Forelimb muscle (tissue), 1 donor: ENCODE results near the gene AMER3. TPM values are rescaled to one million over a fixed set of nuclear protein-coding genes. Genes with fewer than 3 reads are reported as not detected.

Source experiments
- DNase-seq: peaks from one replicate; pipeline ENCODE4 v3.0.0-alpha.2; 2013; ENCODE audit warnings: low read depth
- polyA plus RNA-seq: library from polyadenylated mRNA; unstranded; fragments of 120-200 nt; gene quantifications from one replicate; pipeline ENCODE4 v1.2.1, GENCODE V29; 2013; ENCODE audit not compliant: insufficient read length

The AMER3 gene
- polyA plus RNA-seq, 1 donor, result not detected

DNA sequence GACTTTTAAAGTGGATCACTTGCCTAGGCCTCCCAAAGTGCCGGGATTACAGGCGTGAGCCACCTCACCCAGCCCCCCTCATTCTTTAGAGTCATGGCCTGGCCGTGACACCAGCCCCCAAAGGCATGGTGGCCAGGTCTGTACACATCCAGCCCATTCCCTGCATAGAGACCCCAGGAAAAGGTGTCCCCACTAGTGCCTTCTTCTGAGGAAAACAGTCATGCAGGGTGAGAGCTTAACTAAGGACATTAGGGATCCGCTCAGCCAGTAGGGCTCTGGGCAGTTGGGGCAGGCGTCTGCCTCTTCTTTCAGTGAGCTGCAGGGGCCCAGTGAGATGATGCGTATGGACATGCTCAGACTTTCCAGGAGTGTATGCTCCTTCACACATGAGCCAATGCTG, 5.7 kb upstream of the AMER3 start:
- no peak for DNase-seq

DNA sequence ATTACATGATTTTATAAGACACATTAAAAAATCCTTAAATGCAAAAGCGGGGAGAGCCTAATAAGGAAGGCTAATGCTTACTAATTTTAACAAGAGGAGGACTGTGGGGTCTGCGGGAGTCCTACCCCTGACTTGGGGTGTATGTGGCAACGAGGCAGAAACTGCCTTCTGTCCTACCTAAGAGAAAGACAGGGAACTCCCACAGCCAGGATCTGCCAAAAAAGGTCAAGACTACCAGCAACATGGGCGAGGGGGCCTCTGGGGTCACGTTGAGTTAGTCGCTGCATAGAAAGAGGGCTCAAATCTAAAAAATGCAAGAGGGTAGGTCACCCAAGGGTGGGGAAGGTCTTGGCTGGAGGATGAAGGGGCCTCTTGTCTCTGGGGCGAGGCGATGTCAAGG, 529 bp upstream of the AMER3 start:
- no peak for DNase-seq

DNA sequence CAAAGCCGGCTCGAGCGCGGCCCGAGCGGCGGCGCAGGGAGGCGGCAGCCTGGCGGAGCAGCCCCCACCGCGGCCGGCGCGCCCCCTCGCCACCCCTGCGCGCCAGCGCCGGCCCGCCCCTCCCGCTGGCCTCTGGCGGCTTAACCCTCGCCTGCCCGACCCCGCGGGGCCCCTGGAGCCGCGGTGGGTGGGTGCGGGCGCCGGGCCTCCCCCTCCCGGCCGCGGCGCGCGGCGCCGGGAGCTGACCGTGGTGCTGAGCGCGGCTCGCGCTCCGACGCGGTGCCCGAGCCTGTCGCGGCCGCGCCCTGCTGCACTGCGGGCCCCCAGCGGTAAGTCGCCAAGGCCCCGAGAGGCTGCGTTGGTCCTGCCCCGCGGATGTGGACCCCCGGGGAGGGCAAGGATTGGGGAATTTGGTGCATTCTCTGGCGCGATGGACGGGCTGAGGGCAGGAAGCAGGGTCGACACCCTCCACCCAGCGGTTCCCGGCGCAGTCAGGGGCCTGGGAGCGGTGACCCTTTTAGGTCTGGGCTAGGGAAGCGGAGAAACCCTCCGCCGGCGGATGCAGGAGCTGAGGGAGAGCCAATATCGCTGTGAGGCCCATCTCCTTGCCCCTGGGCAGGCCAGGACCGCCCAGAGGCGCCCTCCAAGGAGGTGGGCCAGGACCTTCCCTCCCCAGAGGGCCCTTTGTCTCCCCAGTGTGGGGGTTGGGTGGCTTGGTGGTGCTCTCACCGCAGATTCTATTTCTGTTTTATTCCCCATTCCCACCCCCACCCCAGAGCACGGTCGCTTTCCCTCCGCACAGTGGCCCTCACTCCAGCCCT, 923 bp downstream of the AMER3 start:
- DNase-seq, result peak; percentile 17

DNA sequence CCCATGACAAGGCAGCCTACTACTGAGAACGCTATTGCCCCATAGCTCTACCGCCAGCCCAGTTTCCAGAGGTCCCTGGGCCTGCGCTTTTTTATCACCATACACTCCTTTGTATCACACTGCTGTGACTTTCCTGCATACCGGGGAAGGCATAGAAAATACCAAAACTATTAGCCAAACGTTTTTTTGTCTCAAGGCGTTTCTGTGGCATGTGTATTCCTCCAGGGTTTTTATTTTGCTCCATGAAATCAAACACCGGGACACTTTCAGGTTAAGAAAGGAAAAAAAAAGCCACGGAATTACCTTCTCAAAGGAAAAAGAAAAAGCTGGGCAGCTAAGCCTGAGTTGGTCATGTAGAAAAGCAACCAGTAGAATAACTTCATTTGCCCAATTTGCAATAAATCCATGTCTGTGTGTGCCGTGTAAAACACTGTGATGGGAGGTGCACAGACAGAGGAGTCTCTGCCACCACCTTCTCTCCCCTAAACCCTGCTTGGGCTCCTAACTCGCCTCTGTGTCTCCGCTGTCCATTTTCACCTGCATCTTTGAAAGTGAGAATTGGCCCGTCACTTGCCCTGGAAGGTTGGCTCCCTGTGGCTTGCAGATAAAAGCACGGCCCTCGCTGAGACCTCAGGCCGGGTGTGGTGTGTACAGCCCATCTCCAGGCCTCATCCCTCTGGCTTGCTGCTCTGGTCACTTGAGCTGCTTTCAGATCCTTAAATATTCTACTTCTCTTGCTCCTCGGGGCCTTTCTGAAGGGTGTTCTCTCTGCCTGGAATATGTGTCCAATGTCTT, 1.7 kb downstream of the AMER3 start:
- DNase-seq, result no peak

DNA sequence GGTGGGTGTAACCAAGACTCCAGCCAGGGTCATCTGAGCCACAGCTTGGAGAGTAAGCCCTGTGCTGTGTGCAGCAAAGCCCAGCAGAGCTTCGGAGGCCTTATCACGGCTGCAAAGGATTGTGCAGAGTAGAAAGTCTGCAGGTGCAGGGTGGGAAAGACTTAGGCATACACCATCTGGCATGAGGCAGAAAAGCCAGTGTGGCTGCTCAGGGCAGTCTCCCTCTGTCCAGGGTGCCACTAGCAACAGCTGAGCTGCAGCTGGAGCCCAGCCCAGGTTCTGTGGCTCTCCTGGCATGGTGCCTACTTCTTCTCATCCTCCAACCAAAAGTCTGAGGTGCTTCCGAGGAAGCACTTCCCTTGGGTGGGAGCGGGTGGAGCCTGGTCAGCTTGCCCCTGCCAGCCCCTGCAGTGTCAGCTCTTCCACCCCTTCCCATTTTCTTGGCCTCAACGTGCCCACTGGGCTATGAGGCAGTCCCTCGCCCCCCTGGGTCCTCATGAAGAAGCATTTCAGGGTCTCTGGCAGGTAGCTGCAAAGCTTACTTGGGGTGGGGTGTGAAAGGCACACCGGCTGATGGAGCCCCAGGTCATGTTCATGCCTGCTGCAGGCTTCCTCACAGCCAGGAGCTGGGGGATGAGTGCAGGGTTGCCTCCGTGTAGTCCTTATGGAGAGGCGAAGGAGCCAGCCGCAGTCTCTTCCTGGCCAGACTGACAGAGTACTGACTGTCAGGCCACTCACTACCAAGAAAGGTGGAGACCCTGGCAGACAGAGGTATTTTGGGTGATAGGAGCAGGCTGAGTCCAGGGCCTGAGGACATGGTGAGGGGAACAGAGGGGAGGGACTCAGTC, 4.8 kb downstream of the AMER3 start:
- no peak for DNase-seq

DNA sequence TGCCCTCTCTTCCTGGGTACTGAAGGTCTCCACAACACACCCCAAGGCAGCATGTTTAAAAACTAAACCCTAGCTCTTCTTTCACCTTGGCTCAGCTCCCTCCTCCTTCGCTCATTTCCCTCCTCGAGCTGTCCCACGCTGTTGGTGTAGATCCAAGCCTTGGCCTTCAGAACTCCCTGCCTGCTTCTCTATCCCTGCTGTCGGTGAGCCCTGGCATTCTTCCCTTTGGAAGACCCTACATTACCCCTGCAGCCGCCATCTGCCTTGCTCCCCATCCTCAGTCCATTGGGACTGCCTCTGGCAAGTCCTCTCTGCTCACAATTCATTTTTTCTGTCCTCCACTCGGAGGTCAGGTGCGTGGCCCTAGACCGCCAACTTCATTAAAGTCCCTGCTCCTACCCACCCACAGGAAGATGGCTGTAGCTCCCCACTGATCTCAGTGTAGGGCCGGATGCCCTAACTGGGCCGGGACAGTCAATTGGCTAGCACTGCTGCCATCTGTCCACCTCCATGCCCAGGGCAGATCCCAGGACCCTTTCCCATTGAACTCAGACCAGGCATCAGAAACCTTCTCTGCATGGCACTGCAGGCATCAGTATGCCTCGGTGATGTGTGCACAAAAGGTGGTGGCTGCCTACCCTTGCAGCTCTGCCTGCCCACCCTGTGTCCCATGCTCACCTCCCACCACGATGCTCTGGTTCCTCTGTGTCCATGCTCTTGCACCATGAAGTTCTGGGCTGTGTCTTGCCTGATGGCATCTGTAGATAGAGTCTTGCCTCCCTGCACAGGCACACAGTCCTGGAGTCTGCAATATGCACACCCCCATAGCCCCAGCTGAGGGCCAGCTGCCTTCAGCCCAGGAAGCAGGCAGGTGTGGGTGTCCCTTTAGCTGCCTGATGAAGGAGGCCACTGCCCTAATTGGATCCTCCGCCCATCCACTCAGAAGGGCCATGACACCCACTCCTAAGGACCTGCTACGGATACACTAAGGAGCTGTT, 5.7 kb downstream of the AMER3 start:
- DNase-seq, result no peak

DNA sequence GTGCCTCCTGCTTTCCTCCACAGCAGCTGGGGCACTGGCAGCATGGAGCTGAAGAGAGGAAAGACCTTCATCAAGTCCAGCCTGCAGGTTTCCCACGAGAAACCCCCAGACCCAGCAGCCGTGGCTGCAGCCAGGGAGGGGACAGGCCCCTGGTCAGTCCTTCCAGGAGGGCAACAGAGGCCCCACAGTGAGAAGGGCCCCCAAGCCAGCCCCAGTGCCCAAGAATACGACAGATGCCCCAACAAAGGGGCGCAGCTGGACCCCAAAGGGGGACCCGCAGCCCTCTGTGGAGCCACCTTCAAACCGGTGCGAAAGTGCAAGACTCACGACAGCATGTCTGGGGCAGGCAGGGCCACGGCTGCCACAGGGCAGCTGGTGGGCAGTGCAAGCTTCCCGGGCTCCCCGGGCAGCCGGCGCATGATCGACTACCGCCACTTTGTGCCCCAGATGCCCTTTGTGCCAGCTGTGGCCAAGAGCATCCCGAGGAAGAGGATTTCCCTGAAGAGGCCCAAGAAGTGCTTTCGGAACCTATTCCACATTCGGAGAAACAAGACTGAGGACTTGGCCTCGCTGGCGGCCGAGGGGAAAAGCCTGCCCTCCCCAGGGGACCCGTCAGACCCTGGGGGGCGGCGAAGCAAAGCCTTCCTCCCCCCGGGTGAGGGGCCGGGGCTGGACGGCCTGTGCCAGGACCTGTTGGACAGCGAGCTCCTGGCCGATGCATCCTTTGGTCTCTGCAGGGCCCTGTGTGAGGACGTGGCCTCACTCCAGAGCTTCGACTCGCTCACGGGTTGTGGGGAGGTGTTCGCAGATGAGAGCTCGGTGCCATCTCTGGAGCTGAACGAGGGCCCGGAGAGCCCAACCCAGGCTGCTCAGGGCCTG, 6.9 kb downstream of the AMER3 start:
- no peak for DNase-seq

DNA sequence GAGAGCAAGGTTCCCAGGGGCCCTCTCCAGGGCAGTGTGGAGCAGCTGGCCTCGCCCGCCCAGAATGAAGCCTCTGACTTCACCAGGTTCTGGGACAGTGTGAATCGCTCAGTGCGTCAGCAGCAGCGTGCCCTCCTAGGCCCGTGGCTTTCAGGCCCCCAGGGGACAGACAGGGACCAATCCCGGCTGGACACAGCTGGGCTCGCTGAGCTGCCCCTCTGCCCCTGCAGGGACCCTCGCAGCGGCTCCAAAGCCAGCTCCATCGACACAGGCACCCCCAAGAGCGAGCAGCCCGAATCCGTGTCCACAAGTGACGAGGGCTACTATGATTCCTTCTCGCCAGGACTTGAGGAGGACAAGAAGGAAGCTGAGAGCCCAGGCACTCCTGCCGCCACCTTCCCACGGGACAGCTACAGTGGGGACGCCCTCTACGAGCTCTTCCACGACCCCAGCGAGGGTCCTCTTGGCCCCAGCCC, 7.6 kb downstream of the AMER3 start:
- DNase-seq, result no peak

DNA sequence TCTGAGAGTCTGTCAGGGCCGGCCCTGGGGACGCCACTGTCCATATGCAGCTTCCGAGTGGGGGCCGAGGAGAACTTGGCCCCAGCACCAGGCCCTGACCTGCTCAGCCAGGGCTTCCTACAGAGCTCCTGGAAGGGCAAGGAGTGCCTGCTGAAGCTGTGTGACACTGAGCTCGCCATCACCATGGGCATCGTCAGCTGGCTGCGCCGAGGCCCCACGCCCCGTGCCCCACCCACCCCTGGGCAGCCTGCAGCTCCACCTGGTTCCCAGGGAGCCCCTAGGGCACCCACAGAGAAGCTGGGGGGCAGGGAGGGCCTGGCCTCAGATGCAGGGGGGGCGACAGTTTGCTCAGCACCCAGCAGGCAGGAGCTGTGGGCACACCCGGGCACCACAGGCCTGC, 8.1 kb downstream of the AMER3 start:
- DNase-seq, result no peak

DNA sequence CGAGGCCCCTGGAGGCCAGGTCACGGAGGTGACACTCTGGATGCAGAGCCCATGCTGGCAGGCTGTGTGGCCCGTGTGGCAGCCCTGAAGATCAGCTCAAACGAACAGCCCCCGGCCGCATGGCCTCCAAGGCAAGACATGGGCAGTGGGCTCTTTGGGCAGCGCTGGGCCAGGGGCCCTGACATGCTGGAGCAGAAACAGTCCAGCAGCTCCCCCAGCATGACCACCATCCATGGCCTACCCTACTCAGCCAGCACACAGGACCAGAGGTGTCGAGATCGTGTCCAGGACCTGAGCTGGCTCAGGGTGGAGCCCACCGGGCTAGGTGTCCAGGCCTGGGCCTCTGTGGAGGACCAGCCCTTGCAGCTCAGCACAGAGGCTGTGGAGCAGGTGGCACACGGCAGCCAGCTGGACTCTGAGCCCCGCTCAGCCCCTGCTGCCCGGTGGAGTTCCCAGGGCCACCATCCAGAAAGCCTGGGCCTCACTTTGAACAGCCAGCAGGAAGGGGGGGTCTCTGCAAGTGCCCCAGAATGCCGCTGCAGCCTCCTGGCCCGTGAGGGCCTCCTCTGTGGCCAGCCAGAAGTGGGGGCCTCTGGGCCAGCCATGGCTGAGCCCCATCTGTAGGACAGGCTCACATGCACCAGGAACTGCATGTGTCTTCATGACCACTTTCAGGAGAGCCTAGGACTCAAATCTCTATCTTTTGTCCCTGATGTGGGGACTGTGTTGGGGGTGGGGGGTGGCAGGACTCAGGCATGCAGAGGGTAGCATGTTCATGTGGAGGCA, 8.9 kb downstream of the AMER3 start:
- no peak for DNase-seq

DNA sequence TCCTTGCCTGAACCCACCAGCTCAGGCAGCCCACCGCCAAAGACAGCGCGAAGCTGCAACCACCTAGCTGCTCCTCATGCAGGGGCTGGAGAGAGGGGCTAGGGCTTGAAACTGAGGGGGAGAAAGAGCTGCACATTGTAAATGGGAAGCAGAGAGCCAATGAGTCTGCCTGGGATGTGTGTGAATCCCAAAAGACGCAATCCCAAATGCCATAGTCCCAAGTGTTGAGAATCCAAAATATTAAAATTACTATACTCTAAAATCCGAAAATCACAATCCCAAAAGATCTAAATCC, 9.4 kb downstream of the AMER3 start:
- DNase-seq, result no peak

DNA sequence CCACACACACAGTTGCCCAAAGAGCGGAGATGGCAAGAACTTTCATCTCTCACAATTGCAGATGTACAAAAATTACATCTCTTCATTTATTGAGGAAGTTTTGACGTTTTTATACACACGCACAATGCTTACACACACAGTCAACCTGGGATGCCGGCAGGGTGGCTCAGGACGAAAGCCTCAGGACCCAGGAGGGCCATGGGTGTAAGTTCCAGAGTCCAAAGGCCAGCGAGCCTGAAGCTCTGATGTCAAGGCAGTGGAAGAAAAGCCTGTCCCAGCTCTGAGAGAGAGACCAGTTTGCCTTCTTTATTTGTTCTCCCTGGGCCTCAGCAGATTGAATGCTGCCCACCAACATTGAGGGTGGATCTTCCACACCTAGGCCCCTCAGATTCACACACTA, 10.1 kb downstream of the AMER3 start:
- no peak for DNase-seq

DNA sequence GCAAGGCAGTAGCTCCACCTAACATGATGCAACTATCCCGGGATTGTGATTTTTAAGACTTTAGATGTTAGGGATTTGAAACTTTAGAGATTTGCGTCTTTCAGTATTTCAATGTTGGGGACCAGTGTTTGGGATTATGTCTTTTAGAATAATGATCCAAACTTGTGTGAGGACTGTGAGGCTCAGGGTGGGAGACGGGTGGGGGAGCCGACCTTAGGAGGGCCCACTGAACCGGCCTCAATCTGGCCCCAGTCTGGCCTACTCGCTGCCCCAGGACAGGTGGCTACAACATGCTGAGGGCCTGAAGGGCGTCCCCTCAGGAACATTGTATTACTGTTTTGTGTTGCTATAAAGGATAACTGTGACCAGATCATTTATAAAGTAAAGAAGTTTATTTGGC, 10.7 kb downstream of the AMER3 start:
- no peak for DNase-seq

DNA sequence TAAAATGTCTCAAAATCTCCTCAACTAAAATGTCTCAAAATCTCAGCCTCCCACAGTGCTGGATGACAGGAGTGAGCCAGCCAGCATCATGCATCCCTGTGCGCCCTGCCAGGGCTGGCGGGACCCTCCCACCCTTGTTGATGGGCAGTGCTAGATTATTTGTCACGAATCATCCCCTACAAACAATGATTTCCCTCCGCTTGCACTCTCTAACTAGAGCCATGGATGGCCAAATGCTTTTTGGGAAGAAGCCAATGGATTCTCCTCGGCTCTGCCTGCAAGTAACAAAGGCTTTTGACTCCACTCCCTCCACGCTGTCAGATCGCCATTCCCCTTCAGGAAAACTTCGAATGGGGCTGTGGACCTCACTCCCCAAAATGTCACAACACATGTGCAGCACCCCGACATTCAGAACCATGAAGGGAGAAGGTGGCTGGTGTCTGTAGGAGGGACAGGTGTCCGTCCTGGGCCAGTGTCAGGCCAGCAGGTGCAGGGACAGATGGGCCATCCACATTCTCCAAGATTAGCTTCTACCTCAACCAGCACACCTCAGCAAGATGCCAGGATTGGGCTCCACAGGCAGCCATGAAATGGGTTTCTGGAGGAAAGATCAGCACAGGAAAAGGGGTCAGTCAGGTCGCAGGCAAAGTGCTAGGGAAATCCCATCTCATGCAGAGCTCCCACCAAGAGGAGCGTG, 11.5 kb downstream of the AMER3 start:
- DNase-seq, result no peak

DNA sequence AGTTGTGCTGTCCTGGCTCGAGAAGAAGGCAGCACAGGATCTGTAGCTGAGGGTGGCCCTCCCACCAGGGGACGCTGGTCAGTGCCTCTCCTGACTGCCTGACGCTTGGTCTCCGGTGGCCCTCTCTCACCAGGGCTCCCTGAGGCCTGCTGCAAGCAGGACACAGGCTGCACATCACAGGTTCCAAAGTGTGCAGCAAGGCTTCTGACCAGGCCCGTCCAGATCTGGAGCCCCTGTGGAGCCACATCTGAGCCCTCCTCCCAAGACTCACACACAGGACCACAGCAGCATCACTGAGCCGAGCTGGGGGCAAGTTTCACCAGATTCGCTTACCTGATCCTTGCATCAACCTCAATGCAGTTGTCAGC, 12.1 kb downstream of the AMER3 start:
- DNase-seq, result no peak

DNA sequence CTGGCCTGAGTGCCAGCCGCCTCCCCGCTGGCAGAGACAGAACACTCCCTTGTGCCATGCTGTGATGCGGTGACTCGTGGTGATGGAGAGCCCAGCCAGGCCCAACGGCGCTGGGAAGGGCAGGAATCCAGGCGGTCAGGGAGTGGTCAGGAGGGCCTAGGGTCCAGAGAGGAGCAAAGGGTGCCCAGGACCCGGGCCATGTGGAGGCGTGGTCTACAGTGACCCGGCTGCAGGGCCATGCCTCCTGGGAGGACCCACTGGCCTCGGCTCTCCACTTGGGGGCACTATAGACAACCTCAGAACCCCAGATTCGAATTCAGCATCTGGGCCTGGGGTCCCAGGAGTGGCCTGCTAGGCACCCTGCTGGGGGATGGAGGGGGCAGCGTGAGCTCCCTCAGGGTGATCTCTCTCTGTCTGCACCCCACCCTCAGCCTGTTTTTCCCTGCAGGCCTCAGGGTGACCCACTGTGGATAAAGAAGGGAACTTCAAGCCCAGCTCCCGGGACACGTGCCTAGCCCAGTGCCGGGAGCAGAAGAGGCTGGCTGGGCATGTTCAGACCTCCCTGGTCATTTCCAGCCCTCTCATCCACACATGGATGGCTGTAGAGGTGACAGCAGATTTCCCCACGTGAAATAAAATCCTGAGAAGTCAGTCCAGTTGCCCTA, 13.0 kb downstream of the AMER3 start:
- DNase-seq, result no peak

DNA sequence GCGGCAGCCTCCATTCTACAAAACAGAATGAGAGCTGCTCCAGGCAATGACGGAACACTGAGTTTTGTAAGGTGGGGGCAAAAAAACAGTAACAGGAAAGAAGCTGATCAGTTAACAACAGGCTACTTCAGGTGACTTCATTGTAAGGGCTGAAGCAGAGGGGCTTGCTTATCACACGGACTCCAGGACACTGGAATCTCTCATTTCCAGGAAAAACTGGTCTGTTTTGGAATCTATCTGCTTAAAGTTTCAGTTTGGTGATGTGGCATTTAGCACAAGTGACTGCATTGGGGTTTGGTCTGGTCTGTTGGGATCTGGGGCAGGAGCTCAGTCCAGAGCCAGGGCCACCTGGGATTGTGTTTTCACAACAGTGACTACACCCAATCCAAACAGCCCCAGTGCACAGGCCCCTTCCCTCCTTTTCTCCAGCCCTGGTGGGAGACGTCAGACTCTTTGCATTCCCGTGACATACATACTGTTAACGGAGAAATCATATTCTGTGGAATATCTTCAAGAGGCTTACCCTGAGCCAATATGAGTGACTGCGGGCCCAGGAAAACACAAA, 14.1 kb downstream of the AMER3 start:
- DNase-seq, result no peak

DNA sequence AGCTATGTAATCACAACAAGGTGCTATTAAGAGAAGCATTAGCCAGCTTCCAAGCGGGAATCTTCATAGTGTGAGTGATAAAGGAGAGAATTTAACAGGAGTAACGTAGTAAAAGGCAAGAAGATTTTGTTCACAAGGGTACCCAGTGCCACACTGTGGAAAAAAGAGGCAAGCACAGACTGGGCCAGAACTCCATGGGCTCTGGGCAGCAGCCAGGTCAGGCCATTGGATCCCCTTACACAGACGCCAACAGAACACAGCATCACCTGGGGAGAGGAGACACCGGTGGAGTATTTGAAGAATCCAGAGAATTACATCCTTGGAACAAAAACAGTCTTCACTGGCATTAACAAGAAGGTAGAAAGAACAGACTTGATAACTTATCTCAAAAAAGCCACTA, 21.2 kb downstream of the AMER3 start:
- DNase-seq, result no peak
